ENCODE results near the gene SLC6A2.

DNA sequence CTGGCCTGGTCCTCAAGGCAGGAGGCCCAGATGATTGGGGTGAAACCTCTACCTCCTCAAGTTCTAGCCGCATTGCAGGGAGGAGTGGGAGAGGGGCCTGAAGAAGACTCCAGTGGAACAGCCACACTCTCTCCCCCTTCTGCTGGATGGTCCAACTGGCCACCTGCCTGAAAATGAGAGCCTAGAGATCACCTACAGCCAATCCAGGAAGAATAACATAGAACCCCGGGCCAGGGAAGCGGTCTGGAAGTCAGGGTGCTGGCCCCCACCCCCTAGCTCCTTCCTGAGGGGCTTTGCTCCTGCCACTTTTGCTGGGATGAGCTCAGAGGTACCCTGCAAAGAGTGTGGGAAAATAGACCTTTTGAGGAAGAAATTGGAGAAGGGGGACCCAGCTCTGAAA is 1.8 kb downstream of the SLC6A2 start:
- TF ChIP-seq, protein P1, sequence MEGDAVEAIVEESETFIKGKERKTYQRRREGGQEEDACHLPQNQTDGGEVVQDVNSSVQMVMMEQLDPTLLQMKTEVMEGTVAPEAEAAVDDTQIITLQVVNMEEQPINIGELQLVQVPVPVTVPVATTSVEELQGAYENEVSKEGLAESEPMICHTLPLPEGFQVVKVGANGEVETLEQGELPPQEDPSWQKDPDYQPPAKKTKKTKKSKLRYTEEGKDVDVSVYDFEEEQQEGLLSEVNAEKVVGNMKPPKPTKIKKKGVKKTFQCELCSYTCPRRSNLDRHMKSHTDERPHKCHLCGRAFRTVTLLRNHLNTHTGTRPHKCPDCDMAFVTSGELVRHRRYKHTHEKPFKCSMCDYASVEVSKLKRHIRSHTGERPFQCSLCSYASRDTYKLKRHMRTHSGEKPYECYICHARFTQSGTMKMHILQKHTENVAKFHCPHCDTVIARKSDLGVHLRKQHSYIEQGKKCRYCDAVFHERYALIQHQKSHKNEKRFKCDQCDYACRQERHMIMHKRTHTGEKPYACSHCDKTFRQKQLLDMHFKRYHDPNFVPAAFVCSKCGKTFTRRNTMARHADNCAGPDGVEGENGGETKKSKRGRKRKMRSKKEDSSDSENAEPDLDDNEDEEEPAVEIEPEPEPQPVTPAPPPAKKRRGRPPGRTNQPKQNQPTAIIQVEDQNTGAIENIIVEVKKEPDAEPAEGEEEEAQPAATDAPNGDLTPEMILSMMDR (IDR thresholded peaks at IDR 0.05): no peak
- TF ChIP-seq POLR2A (IDR thresholded peaks at IDR 0.05): no peak
